Esophagus squamous epithelium (tissue), 5 donors: ENCODE measurements around the gene TSPAN11. TPM values are rescaled to one million over a fixed set of nuclear protein-coding genes. Genes with fewer than 3 reads are reported as not detected.

Source experiments
- DNase-seq: peaks from one replicate; lab custom pipeline; 2025; lab: John Stamatoyannopoulos, UW
- H3K27ac ChIP-seq, 4 donors: fragments of 200-600 bp; sonication (generic); one replicate each; pipeline ENCODE4 v1.5.1; 2016 to 2019; ENCODE audit warnings: mild to moderate bottlenecking in 1 of 4
- H3K27me3 ChIP-seq, 4 donors: fragments of 200-600 bp; sonication (generic); 1 replicate in 3 of 4; 2 replicates in 1 of 4; pipeline versions ENCODE4 v1.5.1 to v1.6.0; 2017 to 2021; ENCODE audit warnings: antibody characterized with exemption in 1 of 4
- H3K36me3 ChIP-seq, 3 donors: fragments of 200-600 bp; sonication (generic); one replicate each; pipeline ENCODE4 v1.5.1; 2016 to 2019
- H3K4me1 ChIP-seq, 3 donors: fragments of 200-600 bp; sonication (generic); one replicate each; pipeline ENCODE4 v1.5.1; 2017 to 2019
- H3K4me3 ChIP-seq, 4 donors: fragments of 200-600 bp; sonication (generic); 1 replicate in 3 of 4; 2 replicates in 1 of 4; pipeline ENCODE4 v1.5.1; 2016 to 2019; ENCODE audit warnings: mild to moderate bottlenecking in 2 of 4, moderate library complexity in 1 of 4
- H3K9me3 ChIP-seq, 3 donors: fragments of 200-600 bp; sonication (generic); one replicate each; pipeline ENCODE4 v1.5.1; 2016 to 2019
- POLR2A ChIP-seq, 4 donors: fragments of 450-650 bp; IDR thresholded peaks; one replicate each; pipeline ENCODE4 v1.6.1; 2017; ENCODE audit warnings: antibody characterized with exemption in 4 of 4, mild to moderate bottlenecking in 4 of 4, moderate library complexity in 3 of 4
- WGBS, 2 donors: methylation state at CpG; one replicate each; pipeline ENCODE4 v1.1.5; 2018; 5-methylcytosine and 5-hydroxymethylcytosine counted together
- intact Hi-C: fragments of 100-400 bp; cut with DNase I; formaldehyde crosslinking; loops from one replicate; pipeline ENCODE4 v1.15.0; 2022
- total RNA-seq, 4 donors: library from RNA; depleted of rRNA; stranded (reverse); fragments of >200 nt; gene quantifications; one replicate each; pipeline ENCODE4 v1.1.0, GENCODE V29; 2016
- TF ChIP-seq, protein P1 (sequence below), 6 experiments: fragments of 450-650 bp in 4 of 6; fragments of 200-600 bp in 2 of 6; sonication (generic) in 2 of 6; IDR thresholded peaks; one replicate each; pipeline ENCODE4 v1.5.1; 2016 to 2019; ENCODE audit warnings: antibody characterized with exemption in 6 of 6, mild to moderate bottlenecking in 4 of 6, moderate library complexity in 4 of 6
- donor health status: DM: yes; HTN: yes; CAD: no.

Gene TSPAN11, protein sequence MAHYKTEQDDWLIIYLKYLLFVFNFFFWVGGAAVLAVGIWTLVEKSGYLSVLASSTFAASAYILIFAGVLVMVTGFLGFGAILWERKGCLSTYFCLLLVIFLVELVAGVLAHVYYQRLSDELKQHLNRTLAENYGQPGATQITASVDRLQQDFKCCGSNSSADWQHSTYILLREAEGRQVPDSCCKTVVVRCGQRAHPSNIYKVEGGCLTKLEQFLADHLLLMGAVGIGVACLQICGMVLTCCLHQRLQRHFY
- 1 to 10 TPM in 2 of 4 donors, under 1 TPM in 2; 0.27 to 3.0 (median 1.2) TPM for total RNA-seq

DNA sequence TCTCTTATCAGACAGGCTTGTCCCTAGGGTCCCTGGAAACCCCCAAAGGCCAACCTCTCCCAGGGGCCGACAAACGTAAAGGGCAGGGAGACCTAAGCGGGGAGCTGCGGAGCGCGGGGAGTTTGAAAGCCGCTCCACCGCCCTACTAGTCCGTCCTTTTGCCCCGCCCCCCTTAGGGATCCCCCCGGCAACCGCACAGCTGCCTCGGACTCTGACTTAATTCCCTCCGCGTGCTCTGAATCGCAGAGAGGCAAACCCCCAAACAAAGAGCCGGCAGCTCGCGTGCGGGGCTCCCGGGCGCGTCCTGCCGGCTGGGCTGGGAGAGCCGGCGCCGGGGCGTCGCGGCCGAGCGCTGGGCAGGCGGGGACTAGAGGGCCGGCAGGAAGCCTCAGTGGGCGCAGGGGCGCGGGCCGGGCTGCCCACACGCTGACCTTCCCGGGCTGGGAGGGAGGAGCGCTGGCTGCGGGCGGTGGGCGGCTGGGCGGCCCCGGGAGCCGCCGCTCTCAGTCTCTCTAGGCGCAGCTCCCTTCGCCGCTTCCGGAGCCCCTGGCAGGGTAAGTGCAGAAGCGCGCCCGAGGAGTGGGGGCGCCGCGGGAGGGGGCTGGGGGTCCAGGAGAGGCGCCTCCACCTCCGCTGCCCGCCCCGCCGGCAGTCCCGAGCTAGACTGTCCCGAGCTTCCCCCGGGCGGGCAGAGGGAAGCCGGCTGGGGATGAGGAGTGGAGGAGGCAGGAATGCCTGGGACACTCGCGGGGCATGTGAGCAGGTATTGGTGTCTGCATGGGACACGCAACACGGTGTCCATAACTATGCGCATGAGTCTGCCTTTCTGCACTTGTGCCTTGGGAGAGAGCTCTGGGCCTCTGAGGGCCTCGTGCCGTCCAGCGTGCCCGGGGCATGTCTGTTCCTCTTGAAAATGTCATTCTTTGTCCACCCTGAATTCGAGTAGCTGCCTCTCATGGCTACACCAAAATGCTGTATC, at the start of gene TSPAN11:
TSPAN11 (plus strand) TSS at position 506 of the 979 bp plus-strand sequence. CDS start 27,244 bp downstream, outside the sequence.
- H3K36me3 ChIP-seq: no peaks in the 10 kb centered on the region
- WGBS, 2 donors: 47 to 48% methylated on average over 5 to 12 of the region's 78 CpGs
- peaks cover 0 to 59% (median 3%) of the 10 kb centered on the region in 4 donors for H3K27me3 ChIP-seq
- peaks cover 5 to 17% (median 5%) of the 10 kb centered on the region in 3 donors for H3K4me1 ChIP-seq
- TF ChIP-seq POLR2A (IDR thresholded peaks at IDR 0.05): no peak
- TF ChIP-seq, protein P1, sequence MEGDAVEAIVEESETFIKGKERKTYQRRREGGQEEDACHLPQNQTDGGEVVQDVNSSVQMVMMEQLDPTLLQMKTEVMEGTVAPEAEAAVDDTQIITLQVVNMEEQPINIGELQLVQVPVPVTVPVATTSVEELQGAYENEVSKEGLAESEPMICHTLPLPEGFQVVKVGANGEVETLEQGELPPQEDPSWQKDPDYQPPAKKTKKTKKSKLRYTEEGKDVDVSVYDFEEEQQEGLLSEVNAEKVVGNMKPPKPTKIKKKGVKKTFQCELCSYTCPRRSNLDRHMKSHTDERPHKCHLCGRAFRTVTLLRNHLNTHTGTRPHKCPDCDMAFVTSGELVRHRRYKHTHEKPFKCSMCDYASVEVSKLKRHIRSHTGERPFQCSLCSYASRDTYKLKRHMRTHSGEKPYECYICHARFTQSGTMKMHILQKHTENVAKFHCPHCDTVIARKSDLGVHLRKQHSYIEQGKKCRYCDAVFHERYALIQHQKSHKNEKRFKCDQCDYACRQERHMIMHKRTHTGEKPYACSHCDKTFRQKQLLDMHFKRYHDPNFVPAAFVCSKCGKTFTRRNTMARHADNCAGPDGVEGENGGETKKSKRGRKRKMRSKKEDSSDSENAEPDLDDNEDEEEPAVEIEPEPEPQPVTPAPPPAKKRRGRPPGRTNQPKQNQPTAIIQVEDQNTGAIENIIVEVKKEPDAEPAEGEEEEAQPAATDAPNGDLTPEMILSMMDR (IDR thresholded peaks at IDR 0.05): no peak
- H3K27ac ChIP-seq: peak within 1 kb of the TSS in 3 of 4 donors; percentile 25 to 68 (median 52)
- no peaks in the 10 kb centered on the region for H3K9me3 ChIP-seq
- peak within 1 kb of the TSS; percentile 22 to 67 (median 38) for H3K4me3 ChIP-seq
- intact Hi-C loops: no loop called here
- no peak for DNase-seq

- Histone ChIP-seq H3K36me3 (no peaks in the 10 kb centered on the region), H3K4me1 (peaks cover 0 to 12% (median 0%) of the 10 kb centered on the region in 3 donors), H3K4me3 (no peak overlapping the region), H3K27ac (no peak overlapping the region), H3K27me3 (peaks cover 0 to 27% (median 0%) of the 10 kb centered on the region in 4 donors), H3K9me3 (no peaks in the 10 kb centered on the region)
- intact Hi-C loops: no loop called here
- TF ChIP-seq, protein P1 (IDR thresholded peaks at IDR 0.05): no peak
- no peak for TF ChIP-seq POLR2A (IDR thresholded peaks at IDR 0.05)
- DNase-seq: no peak
- 47 to 53% methylated on average over 5 to 6 of the region's 7 CpGs for WGBS, 2 donors
Observed at GRCh38 chr12:30877105-30877875, 49.3 kb upstream of the TSPAN11 start.

DNA sequence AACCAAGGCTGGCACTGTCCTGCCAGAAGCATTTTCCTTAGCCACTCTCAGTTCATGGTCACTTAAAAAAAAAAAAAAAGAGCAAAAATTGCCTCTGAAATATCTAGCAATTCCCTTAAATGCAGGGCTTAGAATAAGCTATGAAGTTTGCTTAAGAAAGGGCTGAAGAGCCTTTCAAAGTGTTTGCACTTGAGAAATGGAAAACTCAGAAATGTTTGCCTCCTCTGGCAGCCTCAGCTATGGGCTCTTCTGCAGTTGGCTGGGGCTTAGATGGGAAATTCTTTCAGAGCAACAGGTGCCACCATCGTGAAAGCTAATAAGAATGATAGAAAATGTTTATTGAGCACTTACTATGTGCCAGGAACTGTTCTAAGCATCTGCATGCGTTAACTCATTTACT, 48.5 kb upstream of the TSPAN11 start:
- TF ChIP-seq POLR2A (IDR thresholded peaks at IDR 0.05): no peak
- TF ChIP-seq, protein P1 (IDR thresholded peaks at IDR 0.05): no peak
- Histone ChIP-seq H3K27ac (no peak overlapping the region), H3K9me3 (no peaks in the 10 kb centered on the region), H3K36me3 (no peaks in the 10 kb centered on the region), H3K4me3 (no peak overlapping the region), H3K27me3 (peaks cover 0 to 27% (median 0%) of the 10 kb centered on the region in 4 donors), H3K4me1 (peaks cover 0 to 12% (median 0%) of the 10 kb centered on the region in 3 donors)
- intact Hi-C loops: no loop called here
- 80 to 85% methylated on average over 2 of the region's 2 CpGs for WGBS, 2 donors
- DNase-seq: no peak

GRCh38 chr12:30880061-30880460, 46.5 kb upstream of the TSPAN11 start:
- no peak overlapping the region for H3K4me3 ChIP-seq
- 0% methylated on average over 2 to 5 of the region's 6 CpGs for WGBS, 2 donors
- no peak for DNase-seq
- no peaks in the 10 kb centered on the region for H3K36me3 ChIP-seq
- peaks cover 0 to 24% (median 0%) of the 10 kb centered on the region in 4 donors for H3K27me3 ChIP-seq
- TF ChIP-seq POLR2A (IDR thresholded peaks at IDR 0.05): no peak
- TF ChIP-seq, protein P1 (IDR thresholded peaks at IDR 0.05): no peak
- no peaks in the 10 kb centered on the region for H3K9me3 ChIP-seq
- H3K27ac ChIP-seq: no peak overlapping the region
- H3K4me1 ChIP-seq: peaks cover 0 to 12% (median 0%) of the 10 kb centered on the region in 3 donors
- intact Hi-C loops: no loop called here
